ENCODE data around the gene CST11. TPM values are rescaled to one million over a fixed set of nuclear protein-coding genes. Genes with fewer than 3 reads are reported as not detected.

The CST11 gene
- polyA plus RNA-seq, 1 donor (not counting 4 experiments of a cell fraction or from before 2014, with no cell fraction given) = not detected

DNA sequence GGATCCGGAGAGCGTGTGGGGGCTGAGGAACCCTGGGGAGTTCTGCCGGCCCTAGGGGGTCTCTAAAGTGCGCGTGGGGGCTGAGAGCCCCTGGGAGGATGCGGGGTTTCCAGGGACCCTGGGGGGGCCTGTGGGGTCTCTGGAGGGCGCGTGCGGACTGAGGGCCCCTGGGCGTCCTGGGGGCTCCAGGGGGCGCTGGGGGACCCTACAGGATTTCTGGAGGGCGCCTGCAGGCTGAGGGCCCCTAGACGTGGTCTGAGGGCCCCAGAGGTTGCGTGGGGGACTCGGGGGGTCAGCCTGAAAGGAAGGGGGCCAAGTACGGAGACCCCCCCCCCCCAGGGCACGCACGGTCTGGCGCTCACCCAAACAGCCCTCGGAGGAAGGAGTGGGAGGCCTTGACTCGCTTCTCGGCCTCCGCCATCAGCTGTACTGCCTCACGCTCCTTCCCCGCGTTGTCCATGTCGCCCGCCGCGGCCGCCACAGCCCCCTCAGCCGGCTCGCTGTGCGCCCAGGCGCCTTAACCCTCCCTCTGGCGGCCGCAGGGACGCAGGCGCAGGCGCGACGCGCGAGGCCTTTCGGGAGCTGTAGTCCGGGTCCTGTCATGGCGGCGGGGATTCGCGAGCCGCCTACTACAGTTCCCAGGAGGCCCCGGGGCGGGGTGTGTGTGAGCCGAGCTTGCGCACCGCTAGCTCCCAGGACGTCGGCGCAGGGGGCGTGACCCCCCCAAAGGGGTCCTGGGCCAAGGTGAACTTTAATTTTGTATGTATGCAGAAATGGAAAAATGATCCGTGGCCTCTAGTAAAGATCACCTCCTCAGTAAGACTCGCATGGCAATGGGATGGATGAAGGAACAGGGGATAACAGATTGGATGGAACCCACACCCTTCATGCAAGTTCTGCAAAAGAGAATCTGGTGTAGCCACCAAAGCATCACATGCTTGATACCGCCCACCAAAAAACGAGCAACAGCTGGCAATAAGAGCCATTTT lies 31.4 kb downstream of the CST11 start, which contains the start of gene NAPB:
Gene NAPB, minus strand, starts transcription at position 546 of the 989 bp plus-strand sequence. Its CDS starts 86 bp downstream, at position 460.
- FAIRE-seq (peak; percentile 43), DNase-seq (ENCODE audit: low read depth, low spot score) (peak; percentile 54)
- Histone ChIP-seq H3K36me3 (ENCODE audit: control insufficient read depth in 2 of 2, extremely low read depth in 1 of 2, insufficient read depth in 2 of 2, low read length in 2 of 2) (no peaks in the 10 kb centered on the region), H3K9me3 (ENCODE audit: control insufficient read depth, low read depth, low read length) (no peaks in the 10 kb centered on the region), H3K27ac (ENCODE audit: control insufficient read depth, insufficient read depth, low read length) (peak within 1 kb of the TSS; percentile 76), H3K79me2 (ENCODE audit: control insufficient read depth, insufficient read depth, low read length) (peaks cover 43% of the 10 kb centered on the region), H4K20me1 (ENCODE audit: control insufficient read depth, extremely low read depth, insufficient read depth, low read length) (no peaks in the 10 kb centered on the region), H3K9ac (ENCODE audit: control insufficient read depth, extremely low read depth, insufficient read depth, low read length) (peak within 1 kb of the TSS; percentile 92), H3K4me3 (ENCODE audit: control insufficient read depth in 2 of 3, extremely low read depth in 1 of 3, insufficient read depth in 2 of 3, low read depth in 1 of 3, low read length in 3 of 3) (peak within 1 kb of the TSS; percentile 79 to 97 (median 83)), H3K9me1 (ENCODE audit: control insufficient read depth, extremely low read depth, insufficient read depth, low read length) (no peaks in the 10 kb centered on the region), H3K27me3 (ENCODE audit: control insufficient read depth, extremely low read depth, insufficient read depth, low read length) (no peaks in the 10 kb centered on the region), H2AFZ (ENCODE audit: control insufficient read depth, low read length) (peak within 1 kb of the TSS; percentile 76), H3K4me2 (ENCODE audit: control insufficient read depth, extremely low read depth, insufficient read depth, low read depth, low read length) (peak within 1 kb of the TSS; percentile 96), H3K4me1 (ENCODE audit: control insufficient read depth, extremely low read depth, insufficient read depth, low read length) (peaks cover 9% of the 10 kb centered on the region)
- no peak for TF ChIP-seq EZH2 (IDR thresholded peaks at IDR 0.05; ENCODE audit: low read length)
- TF ChIP-seq, protein P1, sequence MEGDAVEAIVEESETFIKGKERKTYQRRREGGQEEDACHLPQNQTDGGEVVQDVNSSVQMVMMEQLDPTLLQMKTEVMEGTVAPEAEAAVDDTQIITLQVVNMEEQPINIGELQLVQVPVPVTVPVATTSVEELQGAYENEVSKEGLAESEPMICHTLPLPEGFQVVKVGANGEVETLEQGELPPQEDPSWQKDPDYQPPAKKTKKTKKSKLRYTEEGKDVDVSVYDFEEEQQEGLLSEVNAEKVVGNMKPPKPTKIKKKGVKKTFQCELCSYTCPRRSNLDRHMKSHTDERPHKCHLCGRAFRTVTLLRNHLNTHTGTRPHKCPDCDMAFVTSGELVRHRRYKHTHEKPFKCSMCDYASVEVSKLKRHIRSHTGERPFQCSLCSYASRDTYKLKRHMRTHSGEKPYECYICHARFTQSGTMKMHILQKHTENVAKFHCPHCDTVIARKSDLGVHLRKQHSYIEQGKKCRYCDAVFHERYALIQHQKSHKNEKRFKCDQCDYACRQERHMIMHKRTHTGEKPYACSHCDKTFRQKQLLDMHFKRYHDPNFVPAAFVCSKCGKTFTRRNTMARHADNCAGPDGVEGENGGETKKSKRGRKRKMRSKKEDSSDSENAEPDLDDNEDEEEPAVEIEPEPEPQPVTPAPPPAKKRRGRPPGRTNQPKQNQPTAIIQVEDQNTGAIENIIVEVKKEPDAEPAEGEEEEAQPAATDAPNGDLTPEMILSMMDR (optimal IDR thresholded peaks at IDR 0.05 in 1 of 3, IDR thresholded peaks at IDR 0.05 in 1 of 3, conservative IDR thresholded peaks at IDR 0.05 in 1 of 3; ENCODE audit: extremely low read depth in 1 of 3, insufficient read depth in 2 of 3, low read length in 3 of 3) = peak in 2 of 3 experiments; percentile 7 to 58
- dilution Hi-C loops (cut with MboI; ENCODE audit: extremely low pct_ligation_motif_present, low sequenced_read_pairs) = loop anchor here (25.0 kb wide), 1 partner anchor 191 kb away; the partner anchor contains the start of gene CST9

DNA sequence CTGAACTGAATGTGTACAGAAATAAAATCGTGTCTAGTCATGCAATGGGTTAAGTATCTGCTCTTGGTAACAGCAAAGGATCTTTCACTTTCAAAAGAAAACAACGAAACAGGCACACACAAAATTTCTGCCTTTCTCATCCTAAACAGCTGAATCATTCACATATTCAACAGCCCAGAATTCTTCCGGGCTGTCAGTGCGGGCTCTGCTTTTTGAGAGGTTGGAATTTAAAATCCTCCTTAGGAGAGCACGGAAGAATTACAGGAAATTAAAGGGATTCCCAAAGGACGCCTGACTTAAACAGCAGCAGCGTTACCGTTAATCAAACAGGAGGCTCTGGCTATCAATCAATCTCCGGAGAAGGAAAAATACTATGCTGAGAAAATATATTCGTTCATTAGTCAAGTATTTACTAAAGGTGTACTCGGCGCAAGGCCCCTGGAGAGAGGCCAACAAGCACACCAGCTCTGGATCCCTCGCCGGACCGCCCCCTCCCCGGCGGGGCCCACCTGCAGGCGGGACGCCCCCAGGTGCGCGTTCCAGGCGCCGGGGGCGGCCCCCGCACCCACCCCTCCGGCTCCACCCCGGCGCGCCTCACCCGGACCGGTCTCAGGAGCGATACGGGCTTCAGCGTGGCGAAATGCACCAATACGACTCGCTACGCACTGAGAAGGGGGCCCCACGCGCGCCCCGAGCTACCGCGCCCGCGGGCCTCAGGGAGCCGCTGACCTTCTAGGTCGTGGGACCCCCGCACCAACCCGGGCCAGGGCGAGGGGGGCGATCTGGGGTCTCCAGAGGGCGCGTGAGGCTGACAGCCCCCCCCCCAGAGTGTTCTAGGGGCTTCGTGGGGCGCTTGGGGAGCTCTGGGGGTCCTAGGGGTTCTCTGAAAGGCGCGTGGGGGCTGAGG lies 32.4 kb downstream of the CST11 start:
- no peaks in the 10 kb centered on the region for H3K27me3 ChIP-seq (ENCODE audit: control insufficient read depth, extremely low read depth, insufficient read depth, low read length)
- peak overlapping the region; percentile 79 to 97 (median 83) for H3K4me3 ChIP-seq (ENCODE audit: control insufficient read depth in 2 of 3, extremely low read depth in 1 of 3, insufficient read depth in 2 of 3, low read depth in 1 of 3, low read length in 3 of 3)

More for the DNA sequence above, 32.4 kb downstream of the CST11 start:
- FAIRE-seq = no peak
- Histone ChIP-seq H3K4me2 (ENCODE audit: control insufficient read depth, extremely low read depth, insufficient read depth, low read depth, low read length) (peak overlapping the region; percentile 96), H3K36me3 (ENCODE audit: control insufficient read depth in 2 of 2, extremely low read depth in 1 of 2, insufficient read depth in 2 of 2, low read length in 2 of 2) (no peaks in the 10 kb centered on the region), H3K9ac (ENCODE audit: control insufficient read depth, extremely low read depth, insufficient read depth, low read length) (peak overlapping the region; percentile 92), H3K27ac (ENCODE audit: control insufficient read depth, insufficient read depth, low read length) (peak overlapping the region; percentile 76), H3K79me2 (ENCODE audit: control insufficient read depth, insufficient read depth, low read length) (peaks cover 53% of the 10 kb centered on the region), H4K20me1 (ENCODE audit: control insufficient read depth, extremely low read depth, insufficient read depth, low read length) (no peaks in the 10 kb centered on the region), H3K4me1 (ENCODE audit: control insufficient read depth, extremely low read depth, insufficient read depth, low read length) (peaks cover 16% of the 10 kb centered on the region), H3K9me3 (ENCODE audit: control insufficient read depth, low read depth, low read length) (no peaks in the 10 kb centered on the region), H2AFZ (ENCODE audit: control insufficient read depth, low read length) (peak overlapping the region; percentile 49), H3K9me1 (ENCODE audit: control insufficient read depth, extremely low read depth, insufficient read depth, low read length) (no peaks in the 10 kb centered on the region)
- no peak for DNase-seq (ENCODE audit: low read depth, low spot score)
- dilution Hi-C loops (cut with MboI; ENCODE audit: extremely low pct_ligation_motif_present, low sequenced_read_pairs) = loop anchor here (25.0 kb wide), 1 partner anchor 192 kb away; the partner anchor contains the start of gene CST9
- TF ChIP-seq EZH2 (IDR thresholded peaks at IDR 0.05; ENCODE audit: low read length) = no peak
- TF ChIP-seq, protein P1 (optimal IDR thresholded peaks at IDR 0.05 in 1 of 3, IDR thresholded peaks at IDR 0.05 in 1 of 3, conservative IDR thresholded peaks at IDR 0.05 in 1 of 3; ENCODE audit: extremely low read depth in 1 of 3, insufficient read depth in 2 of 3, low read length in 3 of 3) = no peak
